Tibial nerve (tissue), 4 donors: ENCODE measurements around the gene S100A9. TPM values are rescaled to one million over a fixed set of nuclear protein-coding genes. Genes with fewer than 3 reads are reported as not detected.

Experiments
- DNase-seq, 2 donors: peaks; one replicate each; pipeline ENCODE4 v3.0.0-alpha.2; 2019; ENCODE audit warnings: low spot score in 2 of 2
- H3K27ac ChIP-seq, 4 donors: fragments of 200-600 bp; sonication (generic) in 3 of 4; one replicate each; pipeline ENCODE4 v1.5.1; 2017 to 2019; ENCODE audit warnings: mild to moderate bottlenecking in 1 of 4
- H3K27me3 ChIP-seq, 2 donors: fragments of 200-600 bp; sonication (generic) in 1 of 2; one replicate each; pipeline versions ENCODE4 v1.5.1 to v1.6.0; 2017 to 2019
- H3K36me3 ChIP-seq, 3 donors: fragments of 200-600 bp; sonication (generic); one replicate each; pipeline ENCODE4 v1.5.1; 2018 to 2019
- H3K4me1 ChIP-seq, 4 donors: fragments of 200-600 bp; sonication (generic) in 3 of 4; one replicate each; pipeline ENCODE4 v1.5.1; 2017 to 2019
- H3K4me3 ChIP-seq, 4 donors: fragments of 200-600 bp; sonication (generic) in 3 of 4; one replicate each; pipeline ENCODE4 v1.5.1; 2017 to 2019; ENCODE audit warnings: mild to moderate bottlenecking in 1 of 4, moderate library complexity in 1 of 4
- H3K9me3 ChIP-seq, 4 donors: fragments of 200-600 bp; sonication (generic) in 3 of 4; one replicate each; pipeline ENCODE4 v1.5.1; 2017 to 2019
- CTCF ChIP-seq, 5 experiments: fragments of 200-600 bp in 3 of 5; fragments of 450-650 bp in 2 of 5; sonication (generic) in 3 of 5; IDR thresholded peaks; one replicate each; pipeline ENCODE4 v1.5.1; 2016 to 2019; ENCODE audit warnings: antibody characterized with exemption in 5 of 5, mild to moderate bottlenecking in 3 of 5, moderate library complexity in 2 of 5
- EP300 ChIP-seq, 2 donors: sonication (generic); formaldehyde crosslinking; IDR thresholded peaks; one replicate each; pipeline ENCODE4 v1.6.1; 2017; ENCODE audit warnings: antibody characterized with exemption in 2 of 2, mild to moderate bottlenecking in 1 of 2
- POLR2A ChIP-seq, 2 donors: fragments of 450-650 bp; IDR thresholded peaks; one replicate each; pipeline ENCODE4 v1.6.1; 2017; ENCODE audit warnings: antibody characterized with exemption in 2 of 2, mild to moderate bottlenecking in 2 of 2, moderate library complexity in 2 of 2
- WGBS, 2 donors: methylation state at CpG; one replicate each; pipeline ENCODE4 v1.1.5; 2018; 5-methylcytosine and 5-hydroxymethylcytosine counted together
- total RNA-seq, 4 donors: library from RNA; depleted of rRNA; stranded (reverse); fragments of >200 nt; gene quantifications; one replicate each; pipeline ENCODE4 v1.1.0, GENCODE V29; 2016

The S100A9 gene
- total RNA-seq, 4 donors from 2014 or later: 58.8 to 793 (median 88.3) TPM

- Histone ChIP-seq H3K9me3 (no peaks in the 10 kb centered on the region), H3K4me3 (no peak overlapping the region), H3K36me3 (no peaks in the 10 kb centered on the region), H3K27ac (no peak overlapping the region), H3K4me1 (no peaks in the 10 kb centered on the region), H3K27me3 (peaks cover 0 to 37% of the 10 kb centered on the region in 2 donors)
- no peak for TF ChIP-seq POLR2A (IDR thresholded peaks at IDR 0.05)
- no peak for TF ChIP-seq EP300 (IDR thresholded peaks at IDR 0.05)
- TF ChIP-seq CTCF (IDR thresholded peaks at IDR 0.05): no peak
- DNase-seq: no peak
- 65% methylated on average over 3 of the region's 3 CpGs for WGBS, 2 donors
Observed at GRCh38 chr1:153342178-153342577, 15.5 kb upstream of the S100A9 start.

GRCh38 chr1:153343040-153343681, 14.5 kb upstream of the S100A9 start:
- no peak for DNase-seq
- Histone ChIP-seq H3K4me3 (no peak overlapping the region), H3K27me3 (peaks cover 0 to 46% of the 10 kb centered on the region in 2 donors), H3K36me3 (no peaks in the 10 kb centered on the region), H3K27ac (no peak overlapping the region), H3K4me1 (no peaks in the 10 kb centered on the region), H3K9me3 (no peaks in the 10 kb centered on the region)
- no peak for TF ChIP-seq POLR2A (IDR thresholded peaks at IDR 0.05)
- TF ChIP-seq EP300 (IDR thresholded peaks at IDR 0.05): no peak
- no peak for TF ChIP-seq CTCF (IDR thresholded peaks at IDR 0.05)
- 40 to 47% methylated on average over 5 of the region's 5 CpGs for WGBS, 2 donors

DNA sequence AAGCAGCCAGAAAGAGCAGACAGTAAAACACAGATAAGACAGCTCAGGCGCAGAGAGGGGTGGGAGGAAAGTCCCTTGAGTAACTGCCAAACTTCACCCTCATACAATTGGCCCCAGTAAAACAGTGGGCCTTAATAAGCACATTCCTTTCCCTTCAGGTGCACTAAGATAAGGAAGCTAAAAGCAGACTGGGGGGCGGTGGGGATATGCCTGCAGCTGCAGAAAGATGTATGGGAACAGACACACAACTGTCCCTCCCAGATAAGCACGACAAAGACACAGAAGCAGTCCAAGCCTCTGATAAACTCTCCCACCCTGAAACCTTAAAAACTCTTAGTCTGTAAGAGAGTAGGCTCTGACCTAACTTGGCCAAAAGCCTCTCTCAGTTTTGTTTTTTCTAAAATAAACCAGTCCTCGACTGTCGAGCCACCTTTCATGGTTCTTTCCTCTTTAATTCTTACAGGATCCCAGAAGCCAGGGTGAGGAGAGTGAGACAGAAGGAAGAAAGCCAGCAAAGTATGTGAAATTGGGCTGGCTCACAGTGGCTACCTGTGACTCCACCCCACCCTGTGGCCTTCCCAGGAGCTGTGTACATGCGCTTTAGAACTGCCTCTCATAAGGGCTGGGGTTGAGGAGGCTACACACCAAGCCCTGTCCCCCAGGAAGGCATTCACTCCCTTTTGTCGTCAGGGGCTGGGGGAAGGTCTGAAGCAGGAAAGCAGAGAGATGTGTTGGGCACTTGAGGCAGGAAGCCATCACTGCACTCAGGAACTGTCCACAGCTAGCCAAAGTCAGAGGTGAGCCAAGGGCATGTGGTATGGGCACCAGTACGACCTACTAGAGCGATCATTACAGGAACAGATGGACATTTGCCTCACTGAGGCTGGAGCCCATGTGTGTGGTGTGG, 13.6 kb upstream of the S100A9 start:
- Histone ChIP-seq H3K27ac (no peak overlapping the region), H3K4me1 (no peaks in the 10 kb centered on the region), H3K9me3 (no peaks in the 10 kb centered on the region), H3K36me3 (no peaks in the 10 kb centered on the region), H3K4me3 (no peak overlapping the region), H3K27me3 (peaks cover 0 to 52% of the 10 kb centered on the region in 2 donors)
- no peak for DNase-seq
- WGBS, 2 donors: 60 to 62% methylated on average over 9 of the region's 9 CpGs
- TF ChIP-seq CTCF (IDR thresholded peaks at IDR 0.05): no peak
- no peak for TF ChIP-seq POLR2A (IDR thresholded peaks at IDR 0.05)
- TF ChIP-seq EP300 (IDR thresholded peaks at IDR 0.05): no peak

- Histone ChIP-seq H3K9me3 (no peaks in the 10 kb centered on the region), H3K27me3 (peaks cover 0 to 58% of the 10 kb centered on the region in 2 donors), H3K4me1 (no peaks in the 10 kb centered on the region), H3K36me3 (no peaks in the 10 kb centered on the region), H3K27ac (no peak overlapping the region), H3K4me3 (no peak overlapping the region)
- DNase-seq: peak in 1 of 2 donors; percentile 3
- 38 to 41% methylated on average over 3 of the region's 3 CpGs for WGBS, 2 donors
- no peak for TF ChIP-seq CTCF (IDR thresholded peaks at IDR 0.05)
- TF ChIP-seq EP300 (IDR thresholded peaks at IDR 0.05): no peak
- no peak for TF ChIP-seq POLR2A (IDR thresholded peaks at IDR 0.05)
Observed at GRCh38 chr1:153344718-153345025, 13.0 kb upstream of the S100A9 start.
